HEK293T (cell line): ENCODE measurements around the gene GADD45GIP1.

Source experiments
- BHLHE40 ChIP-seq: fragments of 450-650 bp; IDR thresholded peaks from 2 replicates; pipeline ENCODE4 v1.6.1; 2016; ENCODE audit warnings: mild to moderate bottlenecking, moderate library complexity, borderline replicate concordance
- CTBP1 ChIP-seq: fragments of 450-650 bp; IDR thresholded peaks from 2 replicates; pipeline ENCODE4 v1.6.1; 2016; ENCODE audit warnings: borderline replicate concordance
- ELF4 ChIP-seq: fragments of 450-650 bp; IDR thresholded peaks from 2 replicates; pipeline ENCODE4 v1.6.1; 2017; ENCODE audit warnings: antibody characterized with exemption
- FOXA1 ChIP-seq: fragments of 450-650 bp; IDR thresholded peaks from 2 replicates; pipeline ENCODE4 v1.6.1; 2016; ENCODE audit warnings: mild to moderate bottlenecking
- FOXK2 ChIP-seq: fragments of 450-650 bp; IDR thresholded peaks from 2 replicates; pipeline ENCODE4 v1.6.1; 2016; ENCODE audit warnings: mild to moderate bottlenecking
- FOXM1 ChIP-seq: fragments of 450-650 bp; IDR thresholded peaks from 2 replicates; pipeline ENCODE4 v1.6.1; 2017; ENCODE audit warnings: mild to moderate bottlenecking, borderline replicate concordance
- L3MBTL2 ChIP-seq: fragments of 450-650 bp; conservative IDR thresholded peaks from 2 replicates; pipeline ENCODE4 v1.6.1; 2016; ENCODE audit warnings: mild to moderate bottlenecking
- NFRKB ChIP-seq: fragments of 450-650 bp; IDR thresholded peaks from 2 replicates; pipeline ENCODE4 v1.6.1; 2016; ENCODE audit warnings: mild to moderate bottlenecking, moderate library complexity
- PKNOX1 ChIP-seq: fragments of 450-650 bp; IDR thresholded peaks from 2 replicates; pipeline ENCODE4 v1.6.1; 2016
- SP1 ChIP-seq: fragments of 450-650 bp; IDR thresholded peaks from 2 replicates; pipeline ENCODE4 v1.6.1; 2017
- SUZ12 ChIP-seq: fragments of 450-650 bp; IDR thresholded peaks from 2 replicates; pipeline ENCODE4 v1.6.1; 2016; ENCODE audit warnings: mild to moderate bottlenecking
- TARDBP ChIP-seq: fragments of 450-650 bp; IDR thresholded peaks from 2 replicates; pipeline ENCODE4 v1.6.1; 2016
- ZNF384 ChIP-seq: fragments of 450-650 bp; IDR thresholded peaks from 2 replicates; pipeline ENCODE4 v1.6.1; 2016

DNA sequence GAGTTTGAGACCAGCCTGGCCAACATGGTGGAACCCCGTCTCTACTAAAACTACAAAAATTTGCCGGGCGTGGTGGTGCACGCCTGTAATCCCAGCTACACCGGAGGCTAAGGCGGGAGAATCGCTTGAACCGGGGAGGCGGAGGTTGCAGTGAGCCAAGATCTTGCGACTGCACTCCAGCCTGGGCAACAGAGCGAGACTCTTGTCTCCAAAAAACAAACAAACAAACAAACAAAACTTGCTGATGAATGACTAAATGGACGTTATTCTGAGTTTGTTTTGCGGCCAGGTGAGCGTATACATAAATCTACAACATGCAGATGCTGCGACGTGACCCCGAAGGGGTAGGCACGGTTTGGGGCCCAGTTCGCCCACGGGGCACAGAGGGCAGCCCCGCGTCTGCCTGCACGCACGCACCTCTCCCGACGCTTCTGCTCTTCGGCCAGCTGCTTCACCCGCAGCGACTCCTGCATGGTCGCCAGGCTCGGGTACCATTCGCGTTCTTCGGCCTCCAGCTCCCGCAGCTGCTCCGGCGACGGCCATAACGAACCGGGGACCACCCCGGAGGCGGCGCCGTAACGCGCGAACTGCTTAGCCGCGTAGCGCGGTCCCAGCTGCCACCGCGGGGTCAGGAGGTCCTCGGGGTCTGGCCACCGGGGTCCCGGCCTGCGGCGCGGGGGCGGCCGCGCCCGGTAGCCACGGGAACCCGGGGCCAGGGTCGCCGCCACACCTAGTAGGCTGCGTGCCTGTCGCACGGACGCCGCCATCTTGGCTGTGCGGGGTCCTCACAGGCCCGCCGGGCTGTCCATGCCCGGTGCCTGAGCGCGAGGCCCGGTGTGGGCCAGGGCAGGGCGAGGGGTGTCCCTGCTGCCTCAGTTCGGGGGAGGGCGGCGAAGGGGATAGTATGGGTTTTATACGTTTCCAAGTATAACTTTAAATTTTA lies at the start of gene GADD45GIP1:
- TF ChIP-seq BHLHE40, result no peak
- TF ChIP-seq SP1, result no peak
- TF ChIP-seq ZNF384, result no peak
- TF ChIP-seq FOXK2, result no peak
- no peak for TF ChIP-seq PKNOX1
- TF ChIP-seq L3MBTL2, result no peak
- no peak for TF ChIP-seq SUZ12
- no peak for TF ChIP-seq TARDBP
- peak; percentile 59; the same call in 1 of the 2 replicates for TF ChIP-seq ELF4
- no peak for TF ChIP-seq FOXA1
- no peak; the same call in 1 of the 2 replicates for TF ChIP-seq NFRKB
- no peak for TF ChIP-seq FOXM1
- no peak for TF ChIP-seq CTBP1
